HG03354 (cell line): ENCODE measurements around the gene AKNA.

ENCODE experiments used
- ATAC-seq: cut with Tn5 transposase; IDR thresholded peaks from one replicate; pipeline ENCODE4 v1.9.1; 2021; ENCODE audit warnings: mild to moderate bottlenecking; ENCODE audit not compliant: unreplicated experiment, poor library complexity, severe bottlenecking

Gene AKNA

DNA sequence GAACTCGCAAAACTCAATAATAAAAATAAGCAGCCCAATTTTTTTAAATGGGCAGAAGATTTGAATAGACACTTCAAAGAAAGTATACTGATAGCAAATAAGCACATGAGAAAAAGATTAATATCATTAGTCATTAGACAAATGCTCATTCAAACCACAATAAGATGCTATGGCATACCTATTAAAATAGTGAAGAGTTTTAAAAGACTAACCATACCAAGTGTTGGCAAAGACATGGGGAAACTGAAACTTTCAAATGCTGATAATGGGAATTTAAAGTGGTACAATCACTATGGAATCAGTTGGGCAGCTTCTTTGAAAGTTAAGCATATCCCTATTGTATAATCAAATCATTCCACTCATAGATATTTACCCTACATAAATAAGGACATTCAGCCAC lies 91.4 kb downstream of the AKNA start:
- no peak for ATAC-seq

DNA sequence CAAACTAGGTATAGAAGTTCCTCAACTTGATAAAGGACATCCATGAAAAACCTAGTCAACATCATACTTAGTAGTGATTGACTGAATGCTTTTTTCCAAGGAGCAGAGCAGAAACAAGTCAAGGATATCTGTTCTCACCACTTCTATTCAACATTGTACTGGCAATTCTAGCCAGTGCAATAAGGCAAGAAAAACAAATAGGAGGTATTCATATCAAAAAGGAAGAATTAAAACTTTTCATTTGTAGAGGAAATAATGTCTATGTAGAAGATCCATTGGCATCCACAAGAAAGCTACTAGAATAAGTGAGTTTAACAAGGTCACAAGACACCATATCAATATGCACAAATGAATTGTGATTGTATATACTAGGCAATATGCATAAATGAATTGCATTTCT lies 93.1 kb downstream of the AKNA start:
- no peak for ATAC-seq

DNA sequence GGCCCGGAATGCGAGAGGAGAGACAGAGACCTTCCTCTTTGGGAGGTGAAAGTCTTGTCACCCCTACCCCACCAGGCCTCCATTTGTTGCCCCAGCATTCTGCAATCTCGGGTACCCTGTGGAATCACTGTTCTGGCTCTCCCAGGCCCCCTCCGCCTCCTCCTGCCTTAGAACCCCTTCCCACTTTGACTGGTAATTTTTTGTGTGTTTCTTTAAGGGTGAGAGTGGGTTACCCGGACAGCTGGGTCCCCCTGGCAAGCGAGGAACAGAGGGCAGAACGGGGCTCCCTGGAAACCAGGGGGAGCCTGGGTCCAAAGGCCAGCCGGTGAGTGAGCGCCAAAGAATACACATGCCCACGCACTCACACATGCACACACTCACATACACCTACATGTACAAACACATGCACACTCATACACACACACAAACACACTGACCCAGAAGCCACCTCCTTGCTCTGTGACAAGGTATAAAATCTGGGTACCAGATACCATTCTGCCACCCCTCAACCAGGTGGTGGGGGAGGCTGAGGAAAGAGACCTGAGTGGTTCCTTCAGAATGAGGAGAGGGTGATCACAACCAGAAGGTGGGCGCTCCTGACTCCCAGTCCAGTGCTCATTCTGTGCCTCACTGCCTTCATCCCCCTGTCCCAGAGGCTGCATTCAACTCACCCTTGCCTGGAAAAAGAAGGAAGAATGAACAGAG lies 95.7 kb downstream of the AKNA start:
- no peak for ATAC-seq

DNA sequence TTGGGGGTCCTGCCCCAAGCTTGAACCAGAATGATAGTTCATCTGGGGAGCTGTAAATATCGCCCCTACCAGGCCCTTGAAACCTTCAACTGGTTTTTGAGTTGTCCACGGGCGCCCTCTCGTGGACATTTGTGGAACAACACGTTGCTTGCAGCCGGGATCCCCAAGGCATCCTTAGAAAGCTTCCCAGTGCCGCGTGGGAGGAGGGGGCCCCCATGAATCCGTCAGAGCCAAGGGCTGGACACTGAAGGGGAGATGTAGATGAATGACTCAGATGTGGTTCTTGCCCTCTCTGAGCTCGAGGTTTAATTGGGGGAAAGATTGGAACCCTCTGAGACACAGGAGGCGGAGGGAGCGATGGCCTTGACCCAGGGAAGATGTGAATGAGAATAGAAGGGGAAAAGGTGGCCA lies 96.7 kb downstream of the AKNA start:
- ATAC-seq = no peak

DNA sequence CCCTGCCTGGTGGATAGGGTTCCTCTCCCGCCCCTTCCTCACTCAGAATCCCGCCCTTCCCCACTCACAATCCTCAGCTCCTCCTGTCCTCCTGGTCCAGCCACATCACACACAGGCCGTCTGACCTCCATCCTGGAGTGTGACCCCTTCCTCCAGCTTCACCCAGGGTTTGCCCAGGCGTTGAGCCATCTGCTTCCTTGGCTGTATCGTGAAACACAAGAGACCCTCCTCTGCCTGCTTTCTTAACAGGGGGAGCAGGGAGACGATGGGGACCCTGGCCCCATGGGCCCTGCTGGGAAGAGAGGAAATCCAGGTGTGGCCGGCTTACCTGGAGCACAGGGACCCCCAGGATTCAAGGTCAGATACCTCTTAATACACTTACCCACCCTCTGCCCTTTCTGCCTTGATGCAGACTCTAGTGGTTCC lies 97.2 kb downstream of the AKNA start:
- ATAC-seq = no peak

DNA sequence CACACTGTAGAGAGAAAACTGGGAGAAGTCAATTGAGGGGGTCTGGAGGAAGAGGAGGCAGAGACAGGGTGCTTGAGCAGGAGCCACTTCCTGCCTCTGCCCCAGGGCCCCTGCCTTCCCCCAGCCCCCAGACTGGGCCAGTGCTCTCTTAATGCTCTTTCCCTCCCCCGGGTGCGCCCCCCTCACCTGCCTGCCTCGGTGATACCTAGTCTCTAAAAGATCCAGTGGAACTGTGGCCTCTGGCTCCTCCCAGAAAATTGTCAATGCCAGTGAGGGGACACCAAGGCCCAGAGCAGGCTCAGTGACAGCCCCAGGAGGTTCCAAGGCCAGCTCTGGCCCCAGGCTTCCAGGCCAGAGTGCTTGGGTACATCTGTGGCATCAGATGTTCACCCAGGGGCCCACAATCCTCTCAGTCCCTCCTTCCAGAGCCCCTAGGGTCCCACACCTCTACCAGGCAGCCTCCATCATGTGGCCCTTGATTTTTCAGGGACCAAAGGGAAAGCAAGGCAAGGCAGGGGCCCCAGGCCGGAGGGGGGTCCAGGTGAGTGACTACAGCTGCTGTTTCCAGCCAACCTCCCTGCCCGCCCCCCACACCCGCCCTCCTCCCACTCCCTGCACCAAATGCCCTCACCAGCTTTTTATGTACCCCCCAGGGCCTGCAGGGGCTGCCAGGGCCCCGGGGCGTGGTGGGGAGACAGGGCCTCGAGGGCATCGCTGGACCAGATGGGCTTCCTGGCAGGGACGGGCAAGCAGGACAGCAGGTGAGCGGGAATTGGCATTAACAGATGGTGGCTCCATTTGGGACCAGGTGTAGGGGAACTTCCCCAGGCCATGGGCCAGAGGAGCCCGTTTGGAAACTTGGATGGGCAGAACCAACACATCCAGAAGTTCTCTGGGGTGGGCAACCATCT lies 98.0 kb downstream of the AKNA start:
- ATAC-seq = no peak

DNA sequence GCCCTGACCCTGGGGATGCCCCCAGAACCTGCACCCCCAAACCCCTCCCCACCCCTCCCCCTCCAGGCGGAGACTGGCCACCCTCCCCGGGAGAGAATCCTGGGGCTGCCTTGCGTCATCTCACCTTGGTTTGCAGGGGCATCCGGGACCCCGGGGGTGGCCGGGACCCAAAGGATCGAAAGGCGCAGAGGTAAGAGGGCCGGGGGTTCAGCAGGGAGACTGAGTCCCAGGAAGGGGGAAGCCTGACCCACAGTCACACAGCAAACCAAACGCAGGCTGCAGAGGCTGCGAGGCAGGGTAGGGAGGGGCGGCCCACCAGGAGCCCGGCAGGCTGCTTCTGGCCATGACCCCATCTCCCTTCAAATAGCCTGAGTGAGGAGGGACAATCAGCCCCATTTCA lies 98.7 kb downstream of the AKNA start:
- no peak for ATAC-seq

DNA sequence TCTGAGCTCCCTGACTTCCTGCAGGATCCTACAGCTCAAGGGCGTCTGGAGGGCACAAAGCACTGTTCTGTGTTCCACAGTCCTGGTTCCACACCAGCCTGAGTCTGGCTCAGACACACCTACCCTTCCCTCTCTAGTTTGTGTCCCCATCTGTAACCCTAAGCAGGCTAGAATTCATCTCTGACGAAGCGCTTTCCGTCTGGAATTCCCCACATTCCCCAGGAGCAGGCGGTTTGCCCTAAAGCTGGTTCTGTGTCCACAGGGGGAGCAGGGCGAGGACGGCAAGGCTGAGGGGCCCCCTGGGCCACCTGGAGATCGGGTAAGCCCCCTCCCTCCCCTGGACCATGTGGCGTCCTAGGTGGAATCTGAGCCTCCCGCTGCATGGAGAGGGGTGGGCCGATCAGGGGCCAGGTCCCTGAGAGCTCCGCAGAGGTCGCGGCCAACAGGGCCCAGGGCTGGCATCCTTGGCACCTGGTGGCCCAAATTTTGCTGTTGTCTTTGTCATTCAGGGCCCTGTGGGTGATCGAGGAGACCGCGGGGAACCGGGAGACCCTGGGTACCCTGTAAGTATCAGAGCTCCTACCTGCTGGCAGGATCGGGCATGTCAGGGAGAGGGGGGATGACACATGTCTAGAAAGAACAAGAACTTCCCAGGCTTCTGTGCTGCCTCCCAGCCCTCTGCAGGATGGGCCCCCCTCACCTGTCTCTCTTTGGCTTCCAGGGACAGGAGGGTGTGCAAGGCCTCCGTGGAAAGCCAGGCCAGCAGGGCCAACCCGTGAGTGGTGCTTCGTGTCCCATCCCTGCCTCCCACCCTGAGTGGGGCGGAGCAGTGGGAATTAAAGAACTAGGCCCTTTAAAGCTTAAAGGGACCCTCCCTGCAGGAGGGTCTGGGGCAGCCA lies 99.3 kb downstream of the AKNA start:
- no peak for ATAC-seq

DNA sequence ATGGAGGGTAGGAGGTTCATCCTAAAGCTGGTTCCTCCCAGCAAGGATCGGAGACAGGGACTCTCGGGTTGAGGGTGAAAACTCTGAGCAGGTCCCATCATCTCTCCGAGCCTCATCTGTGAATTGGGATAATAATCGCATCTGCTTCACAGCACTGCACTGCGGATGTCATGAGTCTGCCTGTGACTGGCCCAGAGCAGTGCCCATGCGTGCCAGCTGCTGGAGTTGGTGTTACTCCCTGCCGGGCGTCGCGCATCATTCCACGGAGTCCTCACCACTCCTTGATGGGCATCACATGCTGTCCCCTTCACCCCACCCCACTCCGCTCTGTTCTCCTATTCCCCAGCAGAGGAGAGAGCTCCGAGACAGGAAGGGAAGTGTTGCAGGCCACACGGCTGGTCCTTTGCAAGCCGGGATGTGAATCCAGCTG lies 100.0 kb downstream of the AKNA start:
- no peak for ATAC-seq

DNA sequence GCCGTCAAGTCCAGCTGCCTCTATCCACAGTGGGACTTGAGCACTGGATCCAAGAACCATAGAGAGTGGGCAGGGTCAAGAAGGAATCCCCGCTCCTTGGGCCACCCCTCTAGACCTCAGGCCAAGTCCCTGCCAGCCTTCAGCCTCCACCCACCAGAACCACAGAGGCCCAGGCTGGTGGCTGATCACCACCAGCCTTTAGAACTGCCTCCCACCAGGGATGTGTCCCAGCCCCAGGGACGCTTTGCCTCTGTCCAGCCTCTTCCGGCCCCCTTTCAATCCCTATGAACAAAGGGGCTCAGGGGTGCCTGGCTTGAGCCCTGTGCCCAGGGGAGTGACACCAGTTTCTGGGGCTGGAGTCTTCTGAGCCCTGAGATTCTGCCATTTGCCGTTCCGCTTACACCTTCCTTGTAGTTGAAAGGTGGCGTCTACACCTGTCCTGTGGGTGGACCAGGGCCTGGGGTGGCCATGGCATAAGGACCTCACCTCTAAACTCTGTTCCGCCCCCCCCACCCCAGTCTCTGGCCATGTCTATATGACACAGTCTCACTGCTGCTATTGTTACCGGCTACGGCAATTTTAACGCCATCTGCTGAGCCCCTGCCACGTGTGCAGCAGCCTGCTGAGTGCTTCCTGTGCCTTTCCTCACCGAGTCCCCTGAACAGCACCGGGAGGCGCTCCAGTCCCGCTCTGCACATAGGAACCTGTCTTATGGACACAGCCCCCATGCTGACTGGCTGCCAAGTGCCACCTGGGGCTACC lies 100.6 kb downstream of the AKNA start:
- ATAC-seq = no peak

DNA sequence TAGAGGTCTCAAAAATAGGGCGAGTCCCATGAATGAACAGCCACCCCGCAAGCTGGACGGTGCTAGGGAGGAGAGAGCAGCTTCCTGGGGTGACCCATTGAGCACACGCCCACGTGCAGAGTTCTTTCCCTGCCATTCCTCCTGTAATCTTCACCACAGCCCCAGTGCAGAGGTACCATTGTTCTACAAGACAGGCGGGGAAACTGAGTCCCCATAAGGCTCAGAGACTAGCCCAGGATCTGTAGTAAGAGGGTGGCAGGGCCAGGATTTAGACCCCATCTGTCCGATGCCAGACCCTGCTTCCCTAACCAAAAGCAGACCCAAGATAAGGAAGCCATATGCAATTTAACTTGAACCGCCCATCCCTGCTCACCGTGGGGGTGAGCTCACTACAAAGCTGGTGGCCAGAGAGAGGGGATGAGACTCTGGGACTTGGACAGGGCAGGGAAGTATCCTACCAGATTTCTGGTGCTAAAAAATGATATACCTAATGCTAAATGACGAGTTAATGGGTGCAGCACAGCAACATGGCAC lies 101.6 kb downstream of the AKNA start:
- ATAC-seq = no peak

DNA sequence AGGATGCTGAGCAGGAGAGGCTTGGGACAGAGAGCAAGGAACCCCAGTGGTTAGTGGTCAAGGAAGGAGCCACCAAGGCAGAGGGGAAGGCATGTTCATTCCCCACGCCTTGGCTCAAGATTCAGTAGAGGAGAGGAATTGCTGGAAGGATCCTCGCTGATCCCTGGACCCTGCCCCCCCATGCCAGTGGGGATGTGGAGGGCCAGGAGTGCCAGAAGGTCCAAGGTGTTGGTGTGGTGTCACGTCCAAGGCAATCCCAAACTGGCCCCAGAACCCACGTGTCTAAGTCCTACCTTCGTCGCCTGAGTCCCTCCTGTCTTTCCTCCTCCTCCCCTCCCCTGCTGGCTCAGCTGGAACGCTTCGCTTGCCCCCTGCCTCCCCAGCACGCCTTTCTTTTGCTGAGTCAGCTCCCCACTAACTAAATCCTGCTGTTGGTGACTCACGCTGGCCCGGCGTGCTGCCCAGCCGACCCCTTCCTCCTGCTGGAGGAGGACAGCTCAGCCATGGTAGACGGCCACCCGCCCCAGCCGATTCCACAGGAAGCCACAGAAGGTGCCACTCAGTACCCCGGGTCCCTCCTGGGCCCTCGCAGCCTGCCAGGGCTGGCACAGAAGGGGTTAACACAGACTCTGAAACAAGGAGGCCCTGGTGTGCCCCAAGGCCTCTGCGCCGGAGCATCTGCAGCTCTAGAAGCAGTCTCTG lies 102.5 kb downstream of the AKNA start:
- ATAC-seq = no peak

DNA sequence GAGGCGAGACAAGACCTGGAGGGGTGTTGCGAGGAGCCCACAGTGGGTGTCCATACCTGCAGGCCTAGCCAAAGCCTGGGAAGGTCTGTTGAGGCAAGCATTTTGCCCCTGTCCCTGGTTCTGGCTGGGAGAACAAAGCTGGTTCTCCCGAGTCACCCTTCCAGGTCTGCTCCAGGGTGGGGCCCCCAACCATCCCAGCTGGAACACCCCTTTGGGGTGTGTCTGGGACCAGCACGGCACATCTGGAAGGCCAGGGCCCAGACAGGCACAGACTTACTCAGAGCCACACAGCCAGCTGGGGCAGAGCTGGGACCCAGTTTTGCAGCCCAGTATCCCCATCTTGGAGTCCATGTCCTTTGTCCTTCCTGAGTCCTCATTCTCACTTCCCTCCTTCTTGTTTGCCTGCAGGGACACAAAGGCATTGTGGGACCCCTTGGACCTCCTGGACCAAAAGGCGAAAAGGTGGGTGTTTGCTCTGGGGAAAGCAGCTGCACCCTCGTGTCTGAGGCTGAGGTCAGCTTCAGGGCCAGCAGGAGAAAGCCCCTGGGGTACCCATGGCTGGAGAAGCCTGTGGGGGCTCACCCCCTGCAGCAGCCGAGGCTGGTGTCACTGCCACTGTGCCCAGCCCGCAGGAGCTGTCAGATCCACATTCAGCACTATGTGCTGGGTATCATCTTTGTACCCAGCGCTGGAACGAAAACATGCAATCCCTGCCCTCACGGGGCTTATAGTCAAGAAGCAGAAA lies 103.3 kb downstream of the AKNA start:
- no peak for ATAC-seq
